Heart right ventricle (tissue), 16 donors: ENCODE data around the gene PIP4K2A. TPM values are rescaled to one million over a fixed set of nuclear protein-coding genes. Genes with fewer than 3 reads are reported as not detected.
"Not testable (repeated sequence)": the region's sequence is repeated elsewhere in the genome, so short reads cannot be mapped to it uniquely, and the experiment has no call there.

Source experiments
- ATAC-seq, 8 donors: fragments of 200-7000 bp; cut with Tn5 transposase; one replicate each; pipeline ENCODE4 v1.9.1; 2020; ENCODE audit warnings: mild to moderate bottlenecking in 8 of 8, moderate library complexity in 8 of 8, moderate number of reproducible peaks in 1 of 8
- DNase-seq, 2 donors: peaks; one replicate each; pipeline ENCODE4 v3.0.0-alpha.2; 2020
- H3K27ac ChIP-seq, 10 donors: fragments of 200-600 bp; sonication (generic) in 2 of 10; one replicate each; pipeline versions ENCODE4 v1.5.0 to v1.8.0; 2020 to 2022; ENCODE audit warnings: mild to moderate bottlenecking in 3 of 10
- H3K27me3 ChIP-seq, 7 donors: fragments of 200-600 bp; one replicate each; pipeline ENCODE4 v1.8.0; 2021 to 2022; ENCODE audit warnings: mild to moderate bottlenecking in 2 of 7
- H3K36me3 ChIP-seq, 9 donors: fragments of 200-600 bp; sonication (generic) in 1 of 9; one replicate each; pipeline versions ENCODE4 v1.5.0 to v1.8.0; 2020 to 2022; ENCODE audit warnings: mild to moderate bottlenecking in 2 of 9
- H3K4me1 ChIP-seq, 9 donors: fragments of 200-600 bp; sonication (generic) in 1 of 9; one replicate each; pipeline versions ENCODE4 v1.5.0 to v1.8.0; 2020 to 2022; ENCODE audit warnings: mild to moderate bottlenecking in 4 of 9
- H3K4me3 ChIP-seq, 10 donors: fragments of 200-600 bp; sonication (generic) in 2 of 10; one replicate each; pipeline versions ENCODE4 v1.5.0 to v1.8.0; 2020 to 2022; ENCODE audit warnings: mild to moderate bottlenecking in 7 of 10, moderate library complexity in 2 of 10
- H3K9me3 ChIP-seq, 11 donors: fragments of 200-600 bp in 10 of 11; sonication (generic) in 2 of 11; one replicate each; pipeline versions ENCODE4 v1.5.0 to v1.8.0; 2013 to 2022; ENCODE audit warnings: mild to moderate bottlenecking in 2 of 11, control low read depth in 1 of 11, moderate library complexity in 1 of 11
- CTCF ChIP-seq, 9 donors: fragments of 200-600 bp; sonication (generic) in 2 of 9; IDR thresholded peaks; one replicate each; pipeline versions ENCODE4 v1.5.0 to v1.8.0; 2021 to 2022; ENCODE audit warnings: antibody characterized with exemption in 9 of 9, mild to moderate bottlenecking in 5 of 9, moderate library complexity in 1 of 9
- WGBS, 2 donors: extraction: QIAGEN DNeasy Blood & Tissue Kit; methylation state at CpG; one replicate each; pipeline ENCODE4 v1.1.7; 2013; ENCODE audit warnings: inconsistent platforms in 1 of 2; 5-methylcytosine and 5-hydroxymethylcytosine counted together
- intact Hi-C, 10 donors: fragments of 100-400 bp; cut with DNase I; formaldehyde crosslinking; loops; one replicate each; pipeline versions ENCODE4 v1.11.1 to v1.14.2; 2022
- polyA plus RNA-seq, 2 donors: library from polyadenylated mRNA; stranded (reverse); fragments of 200-250 nt; gene quantifications; one replicate each; pipeline ENCODE4 v1.2.3, GENCODE V29; 2013
- total RNA-seq, 10 donors: library from RNA; stranded (reverse); fragmentation: NEBNext Ultra II Directional in 3 of 10; extraction: Animal tissue kit (Norgen Biotek cat#: 25700) in 3 of 10; gene quantifications; one replicate each; pipeline versions ENCODE4 v1.2.1 to v1.2.4, GENCODE V29; 2021 to 2023
- donor health status: Arrhythmogenic right ventricular cardiomyopathy.
- donor health status: ischemic (EF 13 %, LVEDD 7.1; RV severe dilation, severe dysfunction).
- donor health status: healthy with polysubstance abuse.
- donor health status: DM: no; HTN: yes; CAD: no.
- donor health status: DM: no; HTN: no; CAD: no.
- donor health status: ischemic (EF 25% LVEDD 6.9; RV normal size, moderate dysfunction).
- donor health status: ischemic (EF 25% LVEDD 5.7; RV mildly dilated, moderate dysfunction).
- donor health status: healthy.
- donor health status: DM: yes; HTN: yes; CAD: no.
- donor health status: Ischemic cardiomyopathy.
- donor health status: ischemic (EF 35%, LVEDD 5.7; RV mildly dilated, moderate dysfunction).
- donor health status: nonischemic (EF 11% LVEDD 7.7; RV severe dilation, severe dysfunction).
- donor health status: DM: yes; HTN: yes; CAD: no.
- donor health status: PGD.
- donor health status: ischemic (EF 29% LVEDD 5.4; RV normal size, mild dysfunction).
- donor health status: nonischemic (EF 23%, LVEDD 6.1; RV moderate dilation, normal function).

Gene PIP4K2A
- total and polyA plus RNA-seq, 12 donors, result 6.0 to 29.1 (median 13.3) TPM

GRCh38 chr10:22754296-22754695, 39.9 kb upstream of the PIP4K2A start:
- DNase-seq (no peak), ATAC-seq (no peak)
- no peak overlapping the region for H3K4me3 ChIP-seq
- no peak for TF ChIP-seq CTCF (IDR thresholded peaks at IDR 0.05)
- H3K4me1 ChIP-seq, result peaks cover 0 to 10% (median 0%) of the 10 kb centered on the region in 9 donors
- intact Hi-C loops, result loop anchor here in 1 of 10 donors (10.0 kb wide), 1 partner anchor 151 kb away; no protein-coding TSS in a partner anchor
- 89% methylated on average over 4 of the region's 4 CpGs for WGBS, 2 donors
- no peak overlapping the region for H3K27ac ChIP-seq
- no peaks in the 10 kb centered on the region for H3K36me3 ChIP-seq
- no peaks in the 10 kb centered on the region for H3K27me3 ChIP-seq
- H3K9me3 ChIP-seq, result no peaks in the 10 kb centered on the region

GRCh38 chr10:22753786-22754185, 39.4 kb upstream of the PIP4K2A start:
- no peaks in the 10 kb centered on the region for H3K36me3 ChIP-seq
- no peak overlapping the region for H3K27ac ChIP-seq
- 46 to 48% methylated on average over 3 of the region's 3 CpGs for whole genome bisulfite sequencing, 2 donors
- intact Hi-C loops, result loop anchor here in 1 of 10 donors (10.0 kb wide), 1 partner anchor 151 kb away; no protein-coding TSS in a partner anchor
- no peaks in the 10 kb centered on the region for H3K9me3 ChIP-seq
- no peaks in the 10 kb centered on the region for H3K27me3 ChIP-seq
- DNase-seq, result no peak
- TF ChIP-seq CTCF (IDR thresholded peaks at IDR 0.05), result no peak
- no peak overlapping the region for H3K4me3 ChIP-seq
- no peak for ATAC-seq
- peaks cover 0 to 10% (median 0%) of the 10 kb centered on the region in 9 donors for H3K4me1 ChIP-seq

- no peaks in the 10 kb centered on the region for H3K36me3 ChIP-seq
- H3K4me3 ChIP-seq, result no peak overlapping the region
- no peaks in the 10 kb centered on the region for H3K27me3 ChIP-seq
- no peaks in the 10 kb centered on the region for H3K9me3 ChIP-seq
- DNase-seq, result no peak
- intact Hi-C loops, result loop anchor here in 1 of 10 donors (10.0 kb wide), 1 partner anchor 152 kb away; no protein-coding TSS in a partner anchor
- peaks cover 0 to 10% (median 0%) of the 10 kb centered on the region in 9 donors for H3K4me1 ChIP-seq
- no peak for ATAC-seq
- H3K27ac ChIP-seq, result no peak overlapping the region
- WGBS, 2 donors, result 86 to 87% methylated on average over 2 of the region's 2 CpGs
- no peak for TF ChIP-seq CTCF (IDR thresholded peaks at IDR 0.05)
These were observed 38.0 kb upstream of the PIP4K2A start for GRCh38 chr10:22752272-22752889.

GRCh38 chr10:22750131-22750530, 35.8 kb upstream of the PIP4K2A start:
- Histone ChIP-seq H3K4me3 (no peak overlapping the region), H3K36me3 (no peaks in the 10 kb centered on the region), H3K9me3 (no peaks in the 10 kb centered on the region), H3K4me1 (peaks cover 0 to 10% (median 0%) of the 10 kb centered on the region in 9 donors), H3K27ac (no peak overlapping the region), H3K27me3 (no peaks in the 10 kb centered on the region)
- ATAC-seq (no peak), DNase-seq (no peak)
- intact Hi-C loops, result loop anchor here in 1 of 10 donors (10.0 kb wide), 1 partner anchor 155 kb away; no protein-coding TSS in a partner anchor
- 87 to 89% methylated on average over 2 of the region's 2 CpGs for WGBS, 2 donors
- no peak for TF ChIP-seq CTCF (IDR thresholded peaks at IDR 0.05)

GRCh38 chr10:22744858-22745257, 30.5 kb upstream of the PIP4K2A start:
- intact Hi-C loops, ATAC-seq, DNase-seq, H3K36me3 ChIP-seq, H3K27ac ChIP-seq, H3K27me3 ChIP-seq, H3K4me1 ChIP-seq, H3K9me3 ChIP-seq, H3K4me3 ChIP-seq: not testable (repeated sequence)
- WGBS, 2 donors, result 77 to 87% methylated on average over 2 of the region's 2 CpGs
